ENCODE measurements around the gene ACOT7.

ACOT7 gene

GRCh38 chr1:6359216-6360116 is 34.1 kb downstream of the ACOT7 start:
- peak; percentile 95 for DNase-seq

DNA sequence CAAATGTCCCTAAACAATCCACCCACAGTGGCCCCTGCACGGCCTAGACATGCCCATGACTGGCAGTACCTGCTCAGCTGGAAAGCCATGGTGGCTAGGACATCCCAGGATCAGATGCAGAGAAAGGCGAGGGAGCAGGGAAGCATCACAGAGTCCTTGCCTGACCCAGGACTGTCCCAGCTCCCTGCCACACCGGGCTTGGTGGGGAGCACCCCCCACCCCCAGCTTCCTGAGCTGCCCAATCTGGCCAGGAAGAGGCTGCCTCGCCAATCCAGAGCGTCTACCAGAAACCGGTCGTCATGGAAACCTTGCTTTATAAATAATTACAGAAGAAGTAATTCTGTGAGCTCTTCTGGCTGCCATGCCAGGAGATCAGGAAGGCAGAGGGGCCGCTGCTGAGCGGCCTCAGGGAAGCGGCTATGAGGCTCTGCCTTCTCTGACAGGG is 34.8 kb downstream of the ACOT7 start:
- DNase-seq: peak; percentile 76

DNA sequence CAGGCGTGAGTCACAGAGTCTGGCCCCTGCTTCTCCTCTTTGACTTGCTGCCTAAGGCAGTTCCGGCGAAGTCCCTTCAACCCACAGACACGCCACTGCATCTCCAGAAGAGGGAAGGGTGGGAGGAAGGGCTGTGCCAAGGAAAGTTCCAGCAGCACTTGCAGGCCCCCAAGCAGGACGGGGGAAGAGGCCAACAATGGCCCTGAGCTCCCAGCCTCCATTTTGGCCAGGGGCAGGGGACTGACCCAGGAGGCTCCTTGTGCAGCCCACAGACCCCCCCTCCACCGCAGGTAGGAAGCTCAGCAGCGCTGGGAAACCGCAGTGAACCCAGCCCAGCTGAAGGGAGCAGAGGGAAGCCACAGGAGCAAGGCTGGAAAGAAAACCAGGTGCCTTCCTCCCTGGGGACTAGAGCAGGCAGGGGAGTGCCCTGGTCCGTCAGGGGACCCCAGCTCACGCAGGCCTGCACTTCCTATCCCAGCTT is 35.4 kb downstream of the ACOT7 start:
- no peak for DNase-seq

GRCh38 chr1:6357243-6357936 is 36.2 kb downstream of the ACOT7 start:
- DNase-seq: no peak

- DNase-seq: no peak
Measured at GRCh38 chr1:6355621-6356020, 37.9 kb downstream of the ACOT7 start.

DNA sequence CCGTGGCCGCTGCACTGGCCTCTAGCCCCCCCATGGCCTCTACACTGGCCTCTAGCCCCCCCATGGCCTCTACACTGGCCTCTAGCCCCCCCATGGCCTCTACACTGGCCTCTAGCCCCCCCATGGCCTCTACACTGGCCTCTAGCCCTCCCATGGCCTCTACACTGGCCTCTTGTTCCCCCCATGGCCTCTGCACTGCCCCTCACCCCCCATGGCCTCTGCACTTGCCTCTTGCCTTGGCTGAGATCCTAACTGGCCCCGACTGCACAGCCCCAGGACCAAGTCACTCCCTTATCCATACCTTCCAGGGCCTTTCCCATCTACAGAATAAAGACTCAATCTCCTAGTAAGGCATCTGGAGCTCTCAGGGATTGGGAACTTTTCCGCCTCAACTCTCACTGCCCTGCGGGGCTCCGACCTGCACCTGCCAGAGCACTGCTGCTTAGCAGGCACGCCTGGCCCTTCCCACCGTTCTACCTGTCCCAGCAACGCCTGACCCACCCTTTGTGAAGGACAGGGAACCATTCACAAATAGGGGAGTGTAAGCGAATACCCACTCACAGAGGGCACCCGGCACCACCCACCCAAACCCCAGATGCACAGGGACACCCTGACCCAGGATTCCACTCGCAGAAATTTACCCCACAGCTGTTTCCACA is 38.8 kb downstream of the ACOT7 start:
- no peak for DNase-seq

DNA sequence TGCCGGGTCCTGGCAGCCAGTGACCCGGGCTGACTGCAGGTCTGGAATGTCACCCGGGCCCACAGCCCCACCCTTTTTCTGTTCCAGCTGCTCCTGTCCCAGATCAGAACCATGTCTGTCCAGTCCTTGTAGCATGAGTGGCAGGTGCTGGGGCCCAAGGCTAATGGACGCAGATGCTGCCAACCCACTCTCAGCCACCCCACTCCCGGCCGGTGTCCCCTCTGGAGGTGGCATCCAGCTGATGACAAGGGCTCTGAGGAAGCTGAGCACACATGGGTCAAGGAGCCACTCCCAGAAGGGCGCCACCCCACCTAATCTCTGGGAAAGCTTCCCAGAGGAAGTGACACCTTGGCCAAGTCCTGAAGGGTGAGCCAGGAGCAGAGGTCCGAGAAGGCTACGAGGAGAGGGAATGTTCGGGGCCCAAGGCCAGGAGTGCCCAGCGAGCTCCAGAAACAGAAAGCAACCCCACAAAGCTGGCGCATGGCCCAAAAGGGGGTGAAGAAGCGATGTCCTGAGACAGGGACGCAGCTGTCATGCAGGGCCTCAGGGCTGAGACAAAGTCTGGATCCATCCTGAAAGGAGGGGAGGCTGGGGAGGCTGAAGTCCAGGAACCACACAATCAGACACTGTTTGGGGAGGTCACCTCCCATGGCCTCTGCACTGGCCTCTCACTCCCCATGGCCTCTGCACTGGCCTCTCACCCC is 39.5 kb downstream of the ACOT7 start:
- no peak for DNase-seq

DNA sequence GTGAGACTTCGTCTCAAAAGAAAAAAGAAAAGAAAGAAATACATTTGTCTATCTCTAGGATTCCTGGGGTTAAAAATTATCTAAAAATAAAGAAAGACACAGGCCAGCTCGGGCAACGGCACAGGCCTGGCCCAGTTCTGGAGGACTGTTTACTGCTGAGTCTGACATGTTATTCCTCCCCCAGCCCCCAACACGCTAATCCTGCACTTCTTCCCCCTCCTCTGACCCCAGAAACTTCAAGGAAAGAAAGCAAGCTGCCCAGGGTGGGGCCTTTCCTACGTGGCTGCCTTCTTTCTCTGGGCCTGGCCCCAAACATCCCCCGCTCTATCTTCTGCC is 40.0 kb downstream of the ACOT7 start:
- no peak for DNase-seq

- no peak for DNase-seq
Measured at GRCh38 chr1:6352138-6352563, 41.4 kb downstream of the ACOT7 start.

DNA sequence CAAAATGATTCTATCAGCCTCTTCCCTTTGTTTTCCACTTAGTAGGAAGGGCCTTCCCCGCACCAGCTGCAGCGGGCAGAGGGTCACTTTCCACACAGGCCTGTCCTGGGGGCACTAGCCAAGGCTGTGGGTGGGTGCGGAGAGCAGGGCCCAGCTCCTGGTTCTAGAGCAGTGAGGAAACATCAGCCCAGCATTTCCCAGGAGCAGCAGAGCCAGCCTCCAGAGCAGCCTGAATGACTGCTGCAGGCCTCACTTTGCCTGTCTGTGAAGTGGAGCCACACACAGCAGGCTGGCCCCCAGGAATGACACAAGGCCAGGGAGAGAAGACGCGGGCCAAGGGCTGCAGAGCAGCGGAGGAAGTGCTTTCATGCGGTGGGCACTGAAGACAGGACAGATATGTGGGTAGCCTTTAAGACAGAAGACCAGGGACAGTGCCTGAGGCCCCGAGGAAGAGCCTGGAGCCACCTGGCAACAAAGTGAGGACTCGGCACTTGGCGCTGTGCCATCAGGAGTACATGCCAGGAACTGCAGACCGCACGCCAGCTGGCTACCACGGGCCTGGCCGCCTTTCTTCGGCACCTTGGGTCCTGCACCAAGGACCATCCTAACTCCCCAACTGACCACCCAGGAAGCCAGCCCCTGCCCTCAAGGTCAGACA is 42.0 kb downstream of the ACOT7 start:
- DNase-seq: no peak

DNA sequence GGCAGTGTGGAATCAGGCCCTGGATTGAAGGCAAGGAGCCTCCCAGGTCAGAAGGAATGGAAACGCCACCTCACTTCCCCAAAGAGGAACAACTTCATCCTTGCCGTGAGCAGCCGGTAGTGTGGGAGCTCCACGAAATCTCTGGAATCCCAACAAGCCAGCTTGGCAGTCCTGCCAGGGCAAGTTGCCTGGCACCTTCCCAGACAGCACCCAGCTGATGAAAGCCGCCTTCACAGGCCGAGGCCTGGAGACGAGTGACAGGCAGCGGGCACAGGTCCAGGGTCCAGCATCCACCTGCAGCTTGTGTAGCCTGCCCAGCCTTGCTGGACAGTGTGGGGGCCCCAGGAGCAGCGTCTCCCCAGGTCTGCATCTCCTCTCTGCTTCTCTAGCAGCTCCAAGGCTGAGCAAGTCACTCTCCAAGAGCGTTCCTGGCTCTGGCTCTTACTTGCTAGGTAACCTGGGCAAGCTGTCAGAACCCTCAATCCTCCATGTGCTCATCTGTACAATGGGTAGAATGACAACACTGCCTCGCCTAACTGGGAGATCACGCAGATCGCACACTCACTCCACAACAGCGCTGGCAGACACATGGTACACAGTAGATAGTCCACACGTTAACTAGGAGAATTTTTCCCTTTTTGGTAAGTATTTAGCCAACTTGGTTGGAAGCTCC is 43.0 kb downstream of the ACOT7 start:
- DNase-seq: no peak

GRCh38 chr1:6349254-6349943 is 44.2 kb downstream of the ACOT7 start:
- DNase-seq: no peak

DNA sequence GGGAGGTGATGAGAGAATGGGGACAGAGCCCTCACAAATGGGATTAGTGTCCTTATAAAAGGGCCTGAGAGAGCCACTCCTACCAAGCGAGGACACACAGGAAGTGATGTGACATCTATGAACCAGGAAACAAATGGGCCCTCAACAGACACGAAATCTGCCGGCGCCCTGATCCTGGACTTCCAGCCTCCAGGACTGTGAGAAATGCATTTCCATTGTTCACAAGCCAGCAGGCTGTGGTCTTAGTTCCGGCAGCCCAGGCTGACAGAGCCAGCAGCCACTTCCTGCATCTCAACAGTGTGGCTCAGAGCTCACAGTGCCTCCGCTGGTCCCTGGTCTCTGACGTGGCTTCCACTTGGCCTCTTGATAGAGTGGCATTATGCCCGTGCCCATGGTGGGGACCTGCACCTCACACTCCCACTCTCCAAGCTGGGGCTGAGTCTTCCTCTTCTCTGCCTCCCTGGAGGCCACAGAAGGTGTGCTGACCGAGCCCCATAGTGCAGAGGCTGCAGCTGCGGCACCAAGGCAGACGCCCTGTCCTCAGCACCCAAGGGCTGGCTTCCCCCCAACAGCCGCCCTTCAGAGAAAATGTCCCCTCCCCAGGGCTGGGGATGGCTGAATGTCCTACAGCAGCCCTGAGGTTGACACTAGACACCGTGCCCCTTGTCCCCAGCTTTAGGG is 44.9 kb downstream of the ACOT7 start:
- DNase-seq: peak; percentile 41

GRCh38 chr1:6347641-6348487 is 45.7 kb downstream of the ACOT7 start:
- peak; percentile 77 for DNase-seq

DNA sequence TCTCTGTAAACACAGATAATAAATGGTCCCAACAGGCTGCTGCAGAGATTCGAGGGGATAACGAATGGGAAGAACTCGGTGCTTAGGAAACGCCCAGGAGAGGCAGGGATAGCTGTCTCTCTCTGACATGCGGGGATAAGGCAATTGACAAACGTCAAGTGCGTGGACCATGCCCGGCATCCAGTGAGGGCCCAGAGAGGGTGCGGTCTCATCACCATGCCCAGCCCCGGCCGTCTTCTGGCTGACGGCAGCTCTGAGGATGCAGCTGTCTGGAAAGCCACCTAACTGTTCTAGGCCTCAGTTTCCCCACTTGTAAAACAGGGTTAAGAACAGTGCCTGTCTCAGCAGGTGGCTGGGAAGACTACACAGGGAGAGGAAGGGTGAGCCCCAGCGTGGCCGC is 48.1 kb downstream of the ACOT7 start:
- no peak for DNase-seq

DNA sequence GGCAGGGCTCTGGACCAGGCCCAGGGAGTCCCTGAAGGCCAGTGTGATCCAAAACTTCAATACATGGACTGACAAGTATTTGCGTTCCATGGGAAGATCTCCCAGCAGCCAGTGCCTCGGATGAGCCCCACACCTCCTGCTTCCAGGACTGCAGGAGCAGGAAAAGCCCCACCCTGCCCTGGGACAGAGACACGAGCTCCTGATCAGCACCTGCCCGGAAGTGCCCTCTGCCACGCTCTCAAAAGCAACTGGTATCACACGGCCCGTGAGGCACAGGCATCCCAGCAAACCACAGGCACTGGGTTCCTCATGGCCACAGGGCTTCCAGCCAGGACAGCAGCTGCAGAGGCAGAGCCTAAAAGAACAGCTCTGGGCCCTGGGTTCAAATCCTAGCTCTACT is 48.6 kb downstream of the ACOT7 start:
- DNase-seq: no peak

DNA sequence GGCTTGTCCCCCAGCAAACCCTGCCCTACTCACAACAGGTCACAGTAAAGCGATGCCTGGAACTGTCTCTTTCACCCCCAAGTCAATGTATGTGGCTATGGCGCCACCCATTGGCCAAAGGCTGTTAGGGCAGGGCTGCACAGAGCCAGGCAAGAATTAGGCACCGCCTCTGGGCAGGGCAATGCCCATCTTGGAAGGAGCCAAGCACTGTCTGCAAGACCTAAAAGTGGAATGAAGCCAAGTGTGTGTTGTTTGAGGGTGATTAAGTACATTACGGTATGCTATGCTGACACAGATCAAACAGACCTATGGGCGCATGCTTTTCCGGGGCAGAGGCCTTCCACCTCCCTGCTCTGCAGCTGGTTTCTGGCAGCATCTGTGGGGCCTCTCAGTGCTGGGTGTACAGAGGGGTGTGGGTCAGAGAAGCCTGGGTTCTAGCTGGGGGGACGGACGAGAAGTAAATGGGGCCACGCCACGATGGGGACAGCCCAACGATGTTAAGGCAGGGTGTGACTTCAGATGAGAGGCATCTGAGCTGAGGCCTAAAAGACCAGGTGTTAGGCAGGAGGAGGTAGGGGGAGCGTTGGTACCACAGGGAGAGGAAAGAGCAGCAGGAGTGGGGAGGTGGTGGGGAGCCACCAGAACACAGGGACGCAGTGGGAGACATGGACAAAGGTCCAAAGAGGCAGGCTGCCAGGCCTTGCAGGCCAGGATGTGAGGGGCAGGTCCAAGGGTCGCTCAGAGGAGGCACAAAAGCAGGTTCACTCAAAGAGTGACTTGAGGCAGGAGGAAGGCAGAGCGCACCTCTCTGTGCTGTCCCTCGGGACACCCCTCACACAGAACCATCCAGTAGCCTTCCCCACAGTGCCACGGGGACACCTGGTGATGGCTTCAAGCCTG is 49.8 kb downstream of the ACOT7 start:
- peak; percentile 94 for DNase-seq

GRCh38 chr1:6342056-6342455 is 51.5 kb downstream of the ACOT7 start:
- no peak for DNase-seq

- DNase-seq: no peak
Measured at GRCh38 chr1:6338695-6339094, 54.9 kb downstream of the ACOT7 start.
